GM12872 (cell line): Measurements from ENCODE around the gene INSM2.

ENCODE experiments used
- TF ChIP-seq, protein P1 (sequence below): IDR thresholded peaks from 3 replicates; pipeline ENCODE4 v1.5.1; 2011; ENCODE audit warnings: low read depth, mild to moderate bottlenecking, low read length, moderate library complexity; ENCODE audit not compliant: insufficient read depth

INSM2 gene

DNA sequence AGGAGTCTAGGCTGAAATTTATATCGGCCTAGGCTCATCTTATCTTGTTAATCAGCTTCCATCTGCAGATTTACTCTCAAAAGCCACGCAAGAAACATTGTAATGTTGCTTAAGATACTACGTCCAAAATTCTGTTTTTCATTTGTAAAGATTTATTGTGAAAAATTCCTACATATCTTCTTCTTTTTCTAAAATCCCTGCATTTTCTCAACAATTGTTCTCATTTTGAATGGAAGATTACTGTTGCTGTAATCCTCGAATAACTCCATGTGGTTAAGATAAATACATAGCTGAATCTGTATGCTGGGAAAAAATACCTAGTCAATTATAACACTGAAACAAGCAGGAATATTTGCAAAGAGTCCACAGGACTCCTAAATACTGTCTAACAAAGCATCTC is 15.6 kb downstream of the INSM2 start:
- TF ChIP-seq, protein P1, sequence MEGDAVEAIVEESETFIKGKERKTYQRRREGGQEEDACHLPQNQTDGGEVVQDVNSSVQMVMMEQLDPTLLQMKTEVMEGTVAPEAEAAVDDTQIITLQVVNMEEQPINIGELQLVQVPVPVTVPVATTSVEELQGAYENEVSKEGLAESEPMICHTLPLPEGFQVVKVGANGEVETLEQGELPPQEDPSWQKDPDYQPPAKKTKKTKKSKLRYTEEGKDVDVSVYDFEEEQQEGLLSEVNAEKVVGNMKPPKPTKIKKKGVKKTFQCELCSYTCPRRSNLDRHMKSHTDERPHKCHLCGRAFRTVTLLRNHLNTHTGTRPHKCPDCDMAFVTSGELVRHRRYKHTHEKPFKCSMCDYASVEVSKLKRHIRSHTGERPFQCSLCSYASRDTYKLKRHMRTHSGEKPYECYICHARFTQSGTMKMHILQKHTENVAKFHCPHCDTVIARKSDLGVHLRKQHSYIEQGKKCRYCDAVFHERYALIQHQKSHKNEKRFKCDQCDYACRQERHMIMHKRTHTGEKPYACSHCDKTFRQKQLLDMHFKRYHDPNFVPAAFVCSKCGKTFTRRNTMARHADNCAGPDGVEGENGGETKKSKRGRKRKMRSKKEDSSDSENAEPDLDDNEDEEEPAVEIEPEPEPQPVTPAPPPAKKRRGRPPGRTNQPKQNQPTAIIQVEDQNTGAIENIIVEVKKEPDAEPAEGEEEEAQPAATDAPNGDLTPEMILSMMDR = no peak

DNA sequence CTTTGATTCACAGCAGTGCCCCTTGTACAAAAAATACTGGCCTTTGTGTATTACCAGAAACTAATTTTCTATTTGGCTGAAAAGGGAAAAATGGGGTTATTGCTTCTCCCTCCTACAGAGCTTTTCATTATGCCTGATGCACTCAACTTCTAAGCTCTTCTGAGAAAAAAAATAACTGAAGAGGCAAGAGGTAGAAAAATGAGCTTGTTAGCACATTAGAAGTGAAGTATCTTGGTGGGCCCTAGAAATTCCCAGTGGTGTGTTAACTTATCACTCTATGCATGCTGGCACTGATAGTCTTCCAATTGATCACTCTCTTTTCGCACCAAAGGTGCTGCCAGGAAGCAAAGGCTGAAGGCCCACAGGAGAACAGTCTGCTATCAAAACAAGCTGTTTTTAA is 17.1 kb downstream of the INSM2 start:
- TF ChIP-seq, protein P1 = no peak

DNA sequence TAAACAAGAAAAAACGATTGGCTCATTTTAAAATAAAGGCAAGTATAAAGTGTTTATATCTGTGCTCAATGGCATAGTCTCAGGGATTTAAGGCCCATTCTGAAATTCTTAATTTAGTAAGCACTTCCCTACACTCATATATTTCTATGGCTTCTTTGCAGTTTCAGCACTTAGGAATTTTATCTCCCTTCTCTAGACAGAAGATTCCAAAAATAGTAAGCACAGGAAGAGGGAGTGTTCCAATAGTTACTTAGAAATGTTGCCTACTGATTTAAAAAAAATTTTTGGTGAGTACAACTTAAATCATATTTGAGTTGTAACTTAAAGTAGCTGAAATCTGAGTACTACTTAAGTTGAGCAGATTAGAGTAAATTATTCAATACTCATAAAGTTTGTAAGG is 19.8 kb downstream of the INSM2 start:
- TF ChIP-seq, protein P1 = no peak

DNA sequence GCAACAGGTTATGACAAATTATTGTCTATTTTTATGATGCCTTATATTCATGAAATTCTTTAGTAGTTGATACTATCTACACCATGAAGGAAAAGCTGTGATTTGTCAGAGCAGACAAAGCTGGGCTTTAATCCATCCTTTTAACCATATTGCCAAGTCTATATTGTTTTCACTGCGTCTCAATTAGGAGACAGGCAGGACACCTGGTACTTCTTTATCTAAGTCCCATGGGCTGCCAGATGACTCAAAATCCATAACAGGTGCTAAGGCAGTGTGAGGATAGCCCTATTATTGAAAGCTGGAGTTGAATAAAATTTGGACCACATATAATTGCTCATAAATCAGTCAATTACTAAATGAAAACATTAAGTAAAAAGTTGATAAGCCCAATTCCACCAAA is 22.6 kb downstream of the INSM2 start:
- TF ChIP-seq, protein P1 = no peak

DNA sequence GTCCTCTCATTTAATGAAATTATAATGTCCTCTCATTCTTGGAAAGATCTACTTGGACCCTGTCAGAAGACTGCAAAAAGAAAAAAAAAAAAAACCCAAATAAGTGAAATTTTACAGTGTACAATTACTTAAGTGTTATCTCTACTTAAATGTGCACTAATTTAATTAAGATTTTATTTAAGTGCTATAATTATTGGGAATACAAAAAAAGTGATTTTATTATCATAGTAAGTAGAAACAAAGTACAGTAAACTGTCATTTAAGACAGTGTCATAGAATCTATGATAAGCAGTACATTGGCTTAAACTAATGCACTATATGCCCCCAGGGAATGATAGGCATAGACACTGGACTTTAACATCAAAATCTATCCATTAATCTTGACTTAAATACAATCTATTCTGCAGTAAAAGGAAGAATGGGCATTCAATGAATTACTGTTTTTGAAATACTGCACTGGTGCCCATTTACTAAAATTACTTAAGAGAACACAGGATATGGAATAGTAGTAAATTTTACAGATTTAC is 23.3 kb downstream of the INSM2 start:
- TF ChIP-seq, protein P1 = no peak

DNA sequence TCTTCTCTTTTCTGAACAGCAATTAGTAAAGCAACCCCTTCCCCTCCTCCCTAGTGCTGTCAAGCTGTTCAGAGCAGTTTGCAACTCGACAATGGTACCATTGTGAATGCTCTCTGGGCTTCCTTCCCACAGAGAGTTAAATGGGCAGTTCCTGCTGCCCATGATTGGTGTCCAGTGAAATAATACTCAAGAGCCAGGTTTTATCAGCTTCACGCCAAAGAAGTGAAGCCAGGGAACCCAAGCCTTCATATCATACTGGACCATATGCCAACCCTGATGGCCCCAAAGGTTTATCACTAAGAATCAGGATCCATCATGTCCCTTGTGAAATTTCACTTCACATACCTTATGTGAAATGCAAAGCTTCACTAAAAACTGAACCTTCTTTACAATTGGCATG is 24.7 kb downstream of the INSM2 start:
- TF ChIP-seq, protein P1 = no peak

DNA sequence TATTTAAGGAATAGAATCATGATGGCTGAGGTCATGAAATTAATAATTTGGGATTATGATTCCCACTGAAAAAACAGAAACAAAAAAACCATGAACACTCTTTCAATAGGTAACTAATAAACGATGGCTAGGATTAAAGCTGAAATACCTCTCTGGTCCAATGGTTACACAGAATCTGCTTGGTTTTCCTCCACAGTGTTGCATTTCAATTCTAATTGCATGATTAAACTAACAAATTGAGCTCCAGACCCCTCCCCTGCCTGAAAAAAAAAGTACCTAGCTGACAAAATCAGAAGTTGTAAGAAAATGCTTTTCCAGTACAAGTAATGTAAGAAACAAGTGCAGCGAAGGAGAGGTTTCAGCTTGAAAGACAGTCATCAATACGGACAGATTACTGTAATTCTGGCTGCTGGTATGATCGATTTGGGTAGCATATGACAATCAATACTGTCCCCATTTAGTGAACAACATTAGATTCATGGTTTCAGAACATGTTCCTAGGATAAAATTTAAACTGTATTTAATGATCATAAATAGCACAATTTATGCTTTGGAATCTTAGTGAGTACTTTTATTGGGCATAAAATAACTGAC is 32.0 kb downstream of the INSM2 start:
- TF ChIP-seq, protein P1 = no peak

DNA sequence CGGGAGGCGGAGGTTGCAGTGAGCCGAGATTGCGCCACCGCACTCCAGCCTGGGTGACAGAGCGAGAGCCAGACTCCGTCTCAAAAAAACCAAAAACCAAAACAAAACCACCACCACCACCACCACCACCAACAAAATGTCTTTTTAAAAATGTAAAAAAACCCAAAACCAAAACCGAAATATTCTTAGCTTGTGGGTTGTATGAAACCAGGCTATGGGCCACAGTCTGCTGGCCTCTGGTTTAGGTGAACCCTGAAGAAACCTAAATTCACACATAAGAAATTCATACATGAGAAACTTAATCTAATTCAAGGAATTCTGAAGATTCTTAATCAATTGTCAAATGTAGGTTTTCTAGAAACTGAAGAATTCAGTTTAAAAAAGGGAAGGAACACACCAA is 37.6 kb downstream of the INSM2 start:
- TF ChIP-seq, protein P1 = no peak
